Ishikawa (cell line): ENCODE data around the gene TDO2.

Experiments used
- CREB1 ChIP-seq: IDR thresholded peaks from 2 replicates; pipeline ENCODE4 v1.6.1; 2012; ENCODE audit warnings: low read depth
- EGR1 ChIP-seq: IDR thresholded peaks from 2 replicates; pipeline ENCODE4 v1.6.1; 2012
- EP300 ChIP-seq: IDR thresholded peaks from 2 replicates; pipeline ENCODE4 v1.6.1; 2012; ENCODE audit warnings: borderline replicate concordance
- RAD21 ChIP-seq: IDR thresholded peaks from 2 replicates; pipeline ENCODE4 v1.6.1; 2012; ENCODE audit warnings: low read depth
- TAF1 ChIP-seq: IDR thresholded peaks from 2 replicates; pipeline ENCODE4 v1.6.1; 2012; ENCODE audit warnings: low read depth, mild to moderate bottlenecking
- TCF12 ChIP-seq: IDR thresholded peaks from 2 replicates; pipeline ENCODE4 v1.6.1; 2012; ENCODE audit warnings: low read depth
- TEAD4 ChIP-seq: IDR thresholded peaks from 2 replicates; pipeline ENCODE4 v1.6.1; 2012
- YY1 ChIP-seq: IDR thresholded peaks from 2 replicates; pipeline ENCODE4 v1.6.1; 2012; ENCODE audit warnings: low read depth
- ZBTB7A ChIP-seq: IDR thresholded peaks from 2 replicates; pipeline ENCODE4 v1.6.1; 2012; ENCODE audit warnings: low read depth
- TF ChIP-seq, protein P1 (sequence below): IDR thresholded peaks from 2 replicates; pipeline ENCODE4 v1.6.1; 2012; ENCODE audit warnings: low read depth, mild to moderate bottlenecking
- TF ChIP-seq, protein P2 (sequence below): IDR thresholded peaks from 2 replicates; pipeline ENCODE4 v1.6.1; 2012

DNA sequence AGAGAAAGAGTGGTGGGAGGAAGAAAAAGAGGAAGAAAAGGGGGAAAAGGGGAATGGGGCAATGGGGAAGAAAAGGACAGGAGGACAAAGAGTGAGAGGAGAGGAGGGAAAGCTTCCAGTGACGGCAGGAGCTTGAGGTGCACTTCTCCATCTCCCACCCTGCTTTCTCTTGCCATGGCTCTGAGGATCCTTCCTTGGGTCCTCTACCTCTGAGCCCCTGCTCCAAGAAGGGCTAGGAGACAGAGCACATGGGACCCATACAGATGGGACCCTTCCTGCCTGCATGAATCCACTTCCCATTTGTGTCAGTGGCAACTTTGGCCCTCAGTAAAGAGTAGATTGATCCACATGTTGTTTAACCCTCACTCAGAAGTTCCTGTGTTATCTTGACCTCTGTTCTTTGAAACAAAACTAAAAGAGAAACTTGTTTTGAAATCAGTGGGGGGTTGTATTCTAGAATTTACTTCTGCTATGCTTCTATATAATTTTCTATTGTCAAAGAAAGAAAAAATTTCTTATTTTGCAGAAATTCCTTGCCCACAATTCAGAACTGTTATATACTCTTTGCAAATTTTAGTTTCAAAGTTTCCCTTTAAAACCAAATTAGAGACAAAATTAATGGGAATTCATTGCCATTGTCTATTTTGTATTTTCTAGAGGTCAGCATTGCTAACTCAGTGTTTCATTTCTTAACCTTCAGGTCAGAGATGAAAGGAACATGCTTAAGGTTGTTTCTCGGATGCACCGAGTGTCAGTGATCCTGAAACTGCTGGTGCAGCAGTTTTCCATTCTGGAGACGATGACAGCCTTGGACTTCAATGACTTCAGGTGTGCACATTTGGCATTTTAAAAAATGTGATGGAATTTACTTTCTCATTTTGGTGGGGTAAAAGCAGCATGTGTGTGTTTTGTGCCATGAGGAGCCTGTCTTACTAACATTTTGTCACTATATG, 5.0 kb downstream of the TDO2 start:
- TF ChIP-seq TAF1, result no peak
- TF ChIP-seq TCF12, result no peak
- no peak for TF ChIP-seq RAD21
- TF ChIP-seq, protein P1, sequence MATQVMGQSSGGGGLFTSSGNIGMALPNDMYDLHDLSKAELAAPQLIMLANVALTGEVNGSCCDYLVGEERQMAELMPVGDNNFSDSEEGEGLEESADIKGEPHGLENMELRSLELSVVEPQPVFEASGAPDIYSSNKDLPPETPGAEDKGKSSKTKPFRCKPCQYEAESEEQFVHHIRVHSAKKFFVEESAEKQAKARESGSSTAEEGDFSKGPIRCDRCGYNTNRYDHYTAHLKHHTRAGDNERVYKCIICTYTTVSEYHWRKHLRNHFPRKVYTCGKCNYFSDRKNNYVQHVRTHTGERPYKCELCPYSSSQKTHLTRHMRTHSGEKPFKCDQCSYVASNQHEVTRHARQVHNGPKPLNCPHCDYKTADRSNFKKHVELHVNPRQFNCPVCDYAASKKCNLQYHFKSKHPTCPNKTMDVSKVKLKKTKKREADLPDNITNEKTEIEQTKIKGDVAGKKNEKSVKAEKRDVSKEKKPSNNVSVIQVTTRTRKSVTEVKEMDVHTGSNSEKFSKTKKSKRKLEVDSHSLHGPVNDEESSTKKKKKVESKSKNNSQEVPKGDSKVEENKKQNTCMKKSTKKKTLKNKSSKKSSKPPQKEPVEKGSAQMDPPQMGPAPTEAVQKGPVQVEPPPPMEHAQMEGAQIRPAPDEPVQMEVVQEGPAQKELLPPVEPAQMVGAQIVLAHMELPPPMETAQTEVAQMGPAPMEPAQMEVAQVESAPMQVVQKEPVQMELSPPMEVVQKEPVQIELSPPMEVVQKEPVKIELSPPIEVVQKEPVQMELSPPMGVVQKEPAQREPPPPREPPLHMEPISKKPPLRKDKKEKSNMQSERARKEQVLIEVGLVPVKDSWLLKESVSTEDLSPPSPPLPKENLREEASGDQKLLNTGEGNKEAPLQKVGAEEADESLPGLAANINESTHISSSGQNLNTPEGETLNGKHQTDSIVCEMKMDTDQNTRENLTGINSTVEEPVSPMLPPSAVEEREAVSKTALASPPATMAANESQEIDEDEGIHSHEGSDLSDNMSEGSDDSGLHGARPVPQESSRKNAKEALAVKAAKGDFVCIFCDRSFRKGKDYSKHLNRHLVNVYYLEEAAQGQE, result no peak
- TF ChIP-seq, protein P2, sequence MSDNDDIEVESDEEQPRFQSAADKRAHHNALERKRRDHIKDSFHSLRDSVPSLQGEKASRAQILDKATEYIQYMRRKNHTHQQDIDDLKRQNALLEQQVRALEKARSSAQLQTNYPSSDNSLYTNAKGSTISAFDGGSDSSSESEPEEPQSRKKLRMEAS, result no peak
- TF ChIP-seq EGR1, result no peak
- no peak for TF ChIP-seq EP300
- TF ChIP-seq CREB1, result no peak
- TF ChIP-seq ZBTB7A, result no peak
- TF ChIP-seq TEAD4, result no peak
- TF ChIP-seq YY1, result no peak
